HuH-7 (cell line): Measurements from ENCODE around the gene AMACR.
"Not testable (repeated sequence)": the region's sequence is repeated elsewhere in the genome, so short reads cannot be mapped to it uniquely, and the experiment has no call there.

ENCODE experiments used
- DNase-seq: peaks from one replicate; pipeline ENCODE4 v3.0.0; 2011; ENCODE audit warnings: low spot score

AMACR gene

GRCh38 chr5:34037726-34038125 is 29.9 kb upstream of the AMACR start:
- DNase-seq, result no peak

- no peak for DNase-seq
These were observed 27.9 kb upstream of the AMACR start for GRCh38 chr5:34035756-34036155.

GRCh38 chr5:34034534-34035327 is 26.9 kb upstream of the AMACR start:
- DNase-seq, result peak; percentile 52

- no peak for DNase-seq
These were observed 24.1 kb upstream of the AMACR start for GRCh38 chr5:34031966-34032365.

- no peak for DNase-seq
These were observed 23.3 kb upstream of the AMACR start for GRCh38 chr5:34031117-34031516.

- DNase-seq, result not testable (repeated sequence)
These were observed 22.7 kb upstream of the AMACR start for GRCh38 chr5:34030585-34030984.

- DNase-seq, result no peak
These were observed 22.2 kb upstream of the AMACR start for GRCh38 chr5:34030048-34030447.

GRCh38 chr5:34028349-34028748 is 20.5 kb upstream of the AMACR start:
- no peak for DNase-seq

- no peak for DNase-seq
These were observed 18.4 kb upstream of the AMACR start for GRCh38 chr5:34026089-34026761.

- DNase-seq, result no peak
These were observed 14.4 kb upstream of the AMACR start for GRCh38 chr5:34022121-34022705.

GRCh38 chr5:34021334-34021733 is 13.5 kb upstream of the AMACR start:
- DNase-seq, result no peak

- no peak for DNase-seq
These were observed 12.9 kb upstream of the AMACR start for GRCh38 chr5:34020726-34021125.

GRCh38 chr5:34017254-34017653 is 9.4 kb upstream of the AMACR start:
- DNase-seq, result no peak

- no peak for DNase-seq
These were observed 8.9 kb upstream of the AMACR start for GRCh38 chr5:34016750-34017149.

GRCh38 chr5:34016222-34016621 is 8.4 kb upstream of the AMACR start:
- no peak for DNase-seq

- no peak for DNase-seq
These were observed 7.4 kb upstream of the AMACR start for GRCh38 chr5:34015120-34015822.

GRCh38 chr5:34014626-34015025 is 6.8 kb upstream of the AMACR start:
- DNase-seq, result no peak

- DNase-seq, result no peak
These were observed 5.7 kb upstream of the AMACR start for GRCh38 chr5:34013547-34013946.

- no peak for DNase-seq
These were observed 4.9 kb upstream of the AMACR start for GRCh38 chr5:34012791-34013190.

GRCh38 chr5:34011536-34011935 is 3.7 kb upstream of the AMACR start:
- no peak for DNase-seq

- not testable (repeated sequence) for DNase-seq
These were observed 2.3 kb upstream of the AMACR start for GRCh38 chr5:34010146-34010545.

- DNase-seq, result no peak
These were observed 1.8 kb upstream of the AMACR start for GRCh38 chr5:34009610-34010009.

GRCh38 chr5:34008802-34009201 is 952 bp upstream of the AMACR start:
- DNase-seq, result no peak
